GM12878 (cell line): ENCODE data around the gene TYRO3. TPM values are rescaled to one million over a fixed set of nuclear protein-coding genes. Genes with fewer than 3 reads are reported as not detected.

Experiments used
- ATAC-seq: fragments of 200-7000 bp; cut with Tn5 transposase; 3 replicates; pipeline ENCODE4 v1.9.1; 2020; ENCODE audit warnings: mild to moderate bottlenecking, moderate library complexity
- BruUV-seq: library from RNA; stranded (reverse); fragments of 400-500 nt; replicated peaks from 2 replicates; lab custom pipeline; 2021; lab: Mats Ljungman, UMichigan
- CTCF ChIA-PET: fragments of 300-600 bp; sonication (Branson Sonifier 250); formaldehyde crosslinking; extraction: SDS; loops from one replicate; lab custom pipeline; 2021; ENCODE audit warnings: inconsistent platforms; lab: Yijun Ruan, JAX
- POLR2A ChIA-PET: fragments of 350-600 bp; formaldehyde crosslinking; extraction: SDS; loops from one replicate; lab custom pipeline; 2021; ENCODE audit warnings: inconsistent platforms; lab: Charles Lee
- RAD21 ChIA-PET: fragments of 300-600 bp; sonication (Branson Sonifier 250); formaldehyde crosslinking; loops from one replicate; lab custom pipeline; 2023; ENCODE audit warnings: antibody characterized with exemption; ENCODE audit not compliant: unreplicated experiment; lab: Charles Lee
- SMC1A ChIA-PET: fragments of 300-600 bp; sonication (Branson Sonifier 250); formaldehyde crosslinking; loops from one replicate; lab custom pipeline; 2023; ENCODE audit not compliant: unreplicated experiment, uncharacterized antibody; lab: Charles Lee
- DNase-seq: peaks from one replicate; pipeline ENCODE4 v3.0.0-alpha.2; 2011; ENCODE audit warnings: low read depth, low spot score
- FAIRE-seq: peaks from 3 replicates; lab custom pipeline; 2011; peaks lifted over from hg19 to GRCh38; lab: Jason Lieb, UNC
- H2AFZ ChIP-seq: 2 replicates; pipeline ENCODE4 v1.6.0; 2011; ENCODE audit warnings: low read depth, low read length, control low read depth; ENCODE audit not compliant: control insufficient read depth
- H3K27ac ChIP-seq: 2 replicates; pipeline ENCODE4 v1.5.1; 2011; ENCODE audit warnings: control low read depth; ENCODE audit not compliant: control insufficient read depth, insufficient read depth
- H3K27me3 ChIP-seq, 2 experiments: replicated peaks in 1 of 2; 2 replicates each; pipeline versions ENCODE4 v1.6.0 to v1.6.1; 2011; ENCODE audit warnings: low read length in 1 of 2; ENCODE audit not compliant: control insufficient read depth in 2 of 2, insufficient read depth in 2 of 2
- H3K36me3 ChIP-seq, 2 experiments: 2 replicates each; pipeline ENCODE4 v1.5.1; 2011; ENCODE audit warnings: low read length in 1 of 2; ENCODE audit not compliant: control insufficient read depth in 2 of 2, insufficient read depth in 2 of 2
- H3K4me1 ChIP-seq: 2 replicates; pipeline ENCODE4 v1.6.1; 2011; ENCODE audit warnings: mild to moderate bottlenecking, low read length, moderate library complexity, mixed read lengths; ENCODE audit not compliant: control insufficient read depth, insufficient read depth
- H3K4me2 ChIP-seq: 2 replicates; pipeline ENCODE4 v1.6.0; 2011; ENCODE audit warnings: control low read depth; ENCODE audit not compliant: control insufficient read depth, insufficient read depth
- H3K4me3 ChIP-seq: fragments of 200-600 bp; sonication (generic); 2 replicates; pipeline ENCODE4 v1.5.1; 2016
- H3K79me2 ChIP-seq: 2 replicates; pipeline ENCODE4 v1.6.0; 2011; ENCODE audit warnings: low read length; ENCODE audit not compliant: control insufficient read depth, insufficient read depth
- H3K9ac ChIP-seq: 2 replicates; pipeline ENCODE4 v1.8.0; 2011; ENCODE audit warnings: low read length, control low read depth, mixed read lengths; ENCODE audit not compliant: control insufficient read depth, insufficient read depth
- H3K9me3 ChIP-seq: replicated peaks from 3 replicates; pipeline ENCODE4 v1.5.1; 2011; ENCODE audit warnings: mild to moderate bottlenecking, low read length; ENCODE audit not compliant: control insufficient read depth, insufficient read depth
- H4K20me1 ChIP-seq: 2 replicates; pipeline ENCODE4 v1.6.0; 2011; ENCODE audit not compliant: control insufficient read depth, insufficient read depth
- CBX3 ChIP-seq: fragments of 200-600 bp; sonication (generic); IDR thresholded peaks from 2 replicates; pipeline ENCODE4 v1.6.1; 2016; ENCODE audit warnings: low read depth, borderline replicate concordance
- E2F4 ChIP-seq: IDR thresholded peaks from 2 replicates; pipeline ENCODE4 v1.6.1; 2012; ENCODE audit warnings: low read depth, low read length, improper control_type of control experiment
- EED ChIP-seq: sonication (generic); IDR thresholded peaks from 2 replicates; pipeline ENCODE4 v1.6.1; 2016; ENCODE audit warnings: antibody characterized with exemption, low read depth
- EP300 ChIP-seq, 2 experiments: fragments of 150-350 bp in 1 of 2; IDR thresholded peaks; 2 replicates each; pipeline ENCODE4 v1.6.1; 2011 to 2012; ENCODE audit warnings: low read depth in 2 of 2, low read length in 2 of 2, borderline replicate concordance in 1 of 2, improper control_type of control experiment in 1 of 2, inconsistent platforms in 1 of 2; ENCODE audit not compliant: control insufficient read depth in 1 of 2
- FOXK2 ChIP-seq: fragments of 450-650 bp; IDR thresholded peaks from 2 replicates; pipeline ENCODE4 v1.6.1; 2017; ENCODE audit warnings: mild to moderate bottlenecking, moderate library complexity
- HDAC2 ChIP-seq: fragments of 200-600 bp; sonication (generic); IDR thresholded peaks from 2 replicates; pipeline ENCODE4 v1.6.1; 2017
- MLLT1 ChIP-seq: fragments of 450-650 bp; IDR thresholded peaks from 2 replicates; pipeline ENCODE4 v1.6.1; 2016; ENCODE audit warnings: mild to moderate bottlenecking
- NFXL1 ChIP-seq: fragments of 450-650 bp; IDR thresholded peaks from 2 replicates; pipeline ENCODE4 v1.6.1; 2017; ENCODE audit warnings: antibody characterized with exemption, mild to moderate bottlenecking, borderline replicate concordance
- PKNOX1 ChIP-seq: fragments of 450-650 bp; IDR thresholded peaks from 2 replicates; pipeline ENCODE4 v1.6.1; 2016; ENCODE audit warnings: mild to moderate bottlenecking
- SKIL ChIP-seq: fragments of 450-650 bp; IDR thresholded peaks from 2 replicates; pipeline ENCODE4 v1.6.1; 2017; ENCODE audit warnings: mild to moderate bottlenecking, low read depth, inconsistent platforms; ENCODE audit not compliant: poor library complexity, severe bottlenecking
- SMAD5 ChIP-seq: IDR thresholded peaks from 2 replicates; pipeline ENCODE4 v1.6.1; 2016; ENCODE audit warnings: antibody characterized with exemption, low read depth
- SMC3 ChIP-seq: IDR thresholded peaks from 2 replicates; pipeline ENCODE4 v1.6.1; 2011; ENCODE audit warnings: low read length, improper control_type of control experiment, borderline replicate concordance
- STAT3 ChIP-seq: IDR thresholded peaks from 2 replicates; pipeline ENCODE4 v1.6.1; 2011; ENCODE audit warnings: low read depth, low read length, improper control_type of control experiment
- ZBTB40 ChIP-seq: fragments of 450-650 bp; IDR thresholded peaks from 2 replicates; pipeline ENCODE4 v1.6.1; 2016; ENCODE audit warnings: mild to moderate bottlenecking, moderate library complexity, borderline replicate concordance
- WGBS: methylation state at CpG from one replicate; pipeline ENCODE4 v1.1.6; 2016; ENCODE audit warnings: low lambda C conversion rate; ENCODE audit not compliant: insufficient replicate concordance, insufficient coverage; ENCODE audit errors: missing lambda C conversion rate; 5-methylcytosine and 5-hydroxymethylcytosine counted together
- in situ Hi-C: fragments of 300-500 bp; cut with MboI; formaldehyde crosslinking; loops from 9 replicates; pipeline ENCODE4 v1.14.3; 2018; ENCODE audit warnings: mixed read lengths
- intact Hi-C: fragments of 100-400 bp; cut with micrococcal nuclease; formaldehyde crosslinking; loops from one replicate; pipeline ENCODE4 v1.14.2; 2022; ENCODE audit not compliant: unreplicated experiment
- polyA plus RNA-seq, 11 experiments: library from polyadenylated mRNA; depleted of rRNA in 4 of 11; unstranded in 6 of 11; stranded (reverse) in 5 of 11; fragments of >200 nt; fragmentation: Nextera tagmentation in 4 of 11; fragmentation: Illumina TruSeq in 1 of 11; extraction: Ambion mirVana in 4 of 11; extraction: Trizol in 1 of 11; gene quantifications; 1 replicate in 1 of 11; 2 replicates in 10 of 11; pipeline versions ENCODE4 v1.2.1 to v1.2.3, GENCODE V29; 2011 to 2016; ENCODE audit warnings: inconsistent platforms in 2 of 11, missing spikeins in 2 of 11, low read depth in 1 of 11
- total RNA-seq, 4 experiments: library from RNA; depleted of rRNA in 3 of 4; stranded (reverse); fragments of >200 nt in 3 of 4; fragmentation: Illumina TruSeq in 1 of 4; extraction: Trizol in 1 of 4; gene quantifications; 2 replicates each; pipeline versions ENCODE4 v1.2.1 to v1.2.3, GENCODE V29; 2013 to 2021

Gene TYRO3
- total and polyA plus RNA-seq, 10 of the 15 experiments (the other 5 are each of a cell fraction or from before 2014, with no cell fraction given): 0.06 to 0.28 (median 0.13) TPM; not detected in 4

GRCh38 chr15:41511331-41511898, 47.6 kb upstream of the TYRO3 start:
- ChIA-PET RAD21 (no interaction called here), POLR2A (interaction anchor here (0.9 kb wide), 2 partner anchors 16 to 18 kb away, joined by 3 read pairs; partner anchors contain the start of gene ITPKA), CTCF (no interaction called here), SMC1A (interaction anchor here (1.1 kb wide), 1 partner anchor 46 kb away, joined by 4 read pairs; no protein-coding TSS in a partner anchor)
- Histone ChIP-seq H3K36me3 (no peaks in the 10 kb centered on the region), H3K4me3 (no peak overlapping the region), H3K27me3 (peaks cover 5 to 20% of the 10 kb centered on the region in 2 experiments), H3K4me2 (no peak overlapping the region), H3K9ac (no peak overlapping the region), H3K9me3 (no peaks in the 10 kb centered on the region), H3K4me1 (peaks cover 23% of the 10 kb centered on the region), H3K79me2 (no peaks in the 10 kb centered on the region), H2AFZ (no peak overlapping the region), H3K27ac (no peak overlapping the region), H4K20me1 (no peaks in the 10 kb centered on the region)
- FAIRE-seq: no peak
- WGBS: 39% methylated on average over 20 of the region's 56 CpGs
- in situ Hi-C loops (no loop called here), intact Hi-C loops (no loop called here)
- BruUV-seq: no TSS peak
- no peak; the same call in 2 of the 3 replicates for ATAC-seq
- DNase-seq: no peak
- TF ChIP-seq SKIL: no peak
- TF ChIP-seq EP300 (IDR thresholded peaks at IDR 0.05; ENCODE audit: borderline replicate concordance in 1 of 2, control insufficient read depth in 1 of 2, low read depth in 2 of 2, low read length in 2 of 2): no peak
- TF ChIP-seq SMC3: no peak
- TF ChIP-seq FOXK2: no peak
- no peak for TF ChIP-seq CBX3
- no peak for TF ChIP-seq ZBTB40
- TF ChIP-seq SMAD5: no peak
- no peak for TF ChIP-seq HDAC2
- TF ChIP-seq PKNOX1: no peak
- no peak for TF ChIP-seq EED
- TF ChIP-seq STAT3: no peak
- TF ChIP-seq MLLT1: no peak
- TF ChIP-seq NFXL1: no peak
- no peak for TF ChIP-seq E2F4
